Measurements from ENCODE around the gene GALNTL6.
"Not testable (repeated sequence)": the region's sequence is repeated elsewhere in the genome, so short reads cannot be mapped to it uniquely, and the experiment has no call there.

The GALNTL6 gene

DNA sequence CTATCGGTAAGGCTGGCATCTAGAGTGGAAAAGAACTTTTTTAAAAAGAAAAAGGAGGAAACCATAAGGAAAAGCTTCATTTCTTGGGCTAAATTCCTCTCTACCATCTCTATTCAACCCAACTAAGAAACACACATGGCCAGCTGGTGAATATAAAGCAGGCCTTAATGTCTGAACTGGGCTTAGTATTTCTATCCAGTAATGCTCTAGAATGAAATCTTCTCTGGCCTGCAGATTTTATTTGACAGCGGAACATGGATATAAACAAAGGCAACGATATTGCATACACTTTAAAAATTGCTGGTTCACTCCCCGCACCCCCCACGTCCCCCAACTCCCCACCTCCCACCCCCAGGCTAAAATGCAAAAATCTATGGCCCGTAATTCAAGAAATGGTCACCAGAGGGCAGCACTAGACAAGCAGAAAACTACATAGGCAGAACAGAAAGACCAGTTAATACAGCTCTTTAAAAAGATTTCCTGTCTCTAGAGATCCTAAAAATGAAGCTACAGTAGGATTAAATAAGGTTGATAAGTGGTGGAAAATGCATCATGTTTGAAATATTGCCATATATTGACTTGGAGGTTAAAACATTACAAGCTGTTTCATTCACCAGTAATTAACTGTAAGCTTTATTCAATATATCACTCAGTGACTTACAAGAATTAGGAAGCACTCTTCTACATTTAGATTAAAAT is 1200.2 kb downstream of the GALNTL6 start:
- DNase-seq (ENCODE audit: extremely low spot score, insufficient read length, low read depth): peak; percentile 28

DNA sequence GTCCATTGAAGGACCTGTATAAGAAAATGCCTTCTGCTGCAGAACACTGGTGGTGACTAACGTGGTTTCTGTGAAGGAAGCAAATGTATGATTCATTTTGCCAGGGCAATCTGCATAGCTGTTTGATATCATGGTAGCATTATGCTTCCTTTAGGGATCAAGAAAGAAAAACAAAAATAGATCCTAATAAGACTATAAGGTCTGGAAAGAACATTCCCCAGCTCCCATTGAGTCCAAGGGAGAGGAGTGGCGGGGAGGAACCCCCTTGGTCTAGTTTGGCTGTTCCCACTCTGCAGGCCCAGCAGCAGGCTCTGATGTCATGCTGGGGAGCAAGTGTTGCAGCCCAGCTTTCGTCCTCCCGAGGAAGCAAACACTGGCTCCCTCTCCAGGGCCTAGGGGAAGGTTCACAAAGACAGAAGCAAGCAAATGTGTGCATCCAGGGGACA is 1200.9 kb downstream of the GALNTL6 start:
- no peak for FAIRE-seq
- DNase-seq (ENCODE audit: extremely low spot score, insufficient read length, low read depth): no peak

More for the DNA sequence above, 1200.2 kb downstream of the GALNTL6 start:
- FAIRE-seq: peak; percentile 77

DNA sequence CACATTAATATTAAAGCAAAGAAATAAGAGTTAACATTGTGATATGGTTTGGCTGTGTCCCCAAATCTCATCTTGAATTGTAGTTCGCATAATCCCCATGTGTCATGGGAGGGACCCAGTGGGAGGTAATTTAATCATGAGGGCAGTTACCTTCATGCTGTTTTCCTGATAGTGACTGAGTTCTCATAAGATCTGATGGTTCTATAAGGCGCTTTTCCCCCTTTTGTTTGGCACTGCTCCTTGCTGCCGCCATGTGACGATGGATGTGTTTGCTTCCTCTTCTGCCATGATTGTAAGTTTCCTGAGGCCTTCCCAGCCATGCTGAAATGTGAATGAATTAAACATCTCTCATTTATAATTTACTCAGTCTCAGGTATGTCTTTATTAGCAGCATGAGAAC is 1201.6 kb downstream of the GALNTL6 start:
- DNase-seq (ENCODE audit: extremely low spot score, insufficient read length, low read depth) (no peak), FAIRE-seq (no peak)

DNA sequence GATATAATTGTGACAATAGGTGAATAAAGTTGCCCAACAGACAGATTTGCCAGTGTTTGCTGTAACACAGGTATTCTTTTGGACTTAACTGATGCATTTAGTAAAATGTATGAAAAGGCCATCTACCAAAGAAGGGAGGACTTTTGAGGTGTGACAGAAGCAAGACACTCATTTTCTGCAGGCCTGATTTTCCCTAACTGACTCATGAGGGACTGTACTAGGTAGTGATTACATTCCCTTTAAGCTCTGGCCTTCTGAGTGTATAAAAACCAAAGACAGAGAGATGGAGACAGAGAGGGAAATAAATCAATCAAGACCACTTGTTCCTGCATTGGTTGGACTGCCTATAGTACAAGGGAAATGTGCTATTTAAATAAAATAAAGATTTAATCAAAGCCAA is 1204.6 kb downstream of the GALNTL6 start:
- FAIRE-seq (no peak), DNase-seq (ENCODE audit: extremely low spot score, insufficient read length, low read depth) (no peak)

DNA sequence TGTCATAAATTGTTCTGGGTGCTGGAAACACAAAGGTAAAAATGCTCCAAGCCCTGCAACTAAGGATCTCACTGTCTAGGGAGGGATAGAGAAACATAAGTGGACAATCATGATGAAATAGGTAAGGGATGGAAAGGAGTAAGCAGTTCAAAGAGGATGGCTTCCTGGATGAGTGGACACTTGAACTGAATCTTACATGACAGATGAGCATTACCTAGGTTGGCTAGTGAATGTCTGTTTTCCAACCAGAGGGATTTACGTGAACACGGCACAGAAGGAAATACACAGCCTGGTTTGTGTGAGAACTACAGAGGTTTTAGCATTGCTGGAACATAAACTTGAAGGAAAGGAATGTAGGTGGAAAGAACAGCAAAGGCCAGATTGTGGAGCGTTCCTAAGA is 1205.2 kb downstream of the GALNTL6 start:
- FAIRE-seq (no peak), DNase-seq (ENCODE audit: extremely low spot score, insufficient read length, low read depth) (no peak)

- FAIRE-seq (no peak), DNase-seq (ENCODE audit: extremely low spot score, insufficient read length, low read depth) (no peak)
These were observed 1206.5 kb downstream of the GALNTL6 start for GRCh38 chr4:173019664-173020063.

- not testable (repeated sequence) for DNase-seq (ENCODE audit: extremely low spot score, insufficient read length, low read depth)
These were observed 1208.8 kb downstream of the GALNTL6 start for GRCh38 chr4:173021746-173022573.

GRCh38 chr4:173024203-173024602 is 1211.0 kb downstream of the GALNTL6 start:
- no peak for FAIRE-seq
- no peak for DNase-seq (ENCODE audit: extremely low spot score, insufficient read length, low read depth)

More at GRCh38 chr4:173021746-173022573, 1208.8 kb downstream of the GALNTL6 start:
- not testable (repeated sequence) for FAIRE-seq

DNA sequence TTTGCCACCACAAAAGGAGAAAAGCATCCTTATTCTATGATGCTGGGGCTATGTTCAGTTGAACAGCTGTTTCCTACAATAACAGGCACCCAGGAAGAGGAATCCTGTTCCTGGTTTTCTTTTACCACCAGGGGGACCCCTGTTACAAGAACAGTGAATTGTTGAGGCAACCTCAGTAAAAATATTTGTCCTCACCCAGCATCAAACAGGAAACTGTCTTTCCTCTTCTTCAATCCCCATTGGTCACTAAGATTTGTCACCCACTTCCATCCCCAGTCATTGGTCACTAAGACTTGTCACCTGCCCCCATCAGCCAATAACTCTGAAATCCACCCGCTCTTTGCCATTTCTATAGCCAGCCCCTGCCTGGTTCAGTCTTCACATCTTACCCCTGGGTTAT is 1211.9 kb downstream of the GALNTL6 start:
- DNase-seq (ENCODE audit: extremely low spot score, insufficient read length, low read depth) (peak; percentile 37), FAIRE-seq (peak; percentile 83)

DNA sequence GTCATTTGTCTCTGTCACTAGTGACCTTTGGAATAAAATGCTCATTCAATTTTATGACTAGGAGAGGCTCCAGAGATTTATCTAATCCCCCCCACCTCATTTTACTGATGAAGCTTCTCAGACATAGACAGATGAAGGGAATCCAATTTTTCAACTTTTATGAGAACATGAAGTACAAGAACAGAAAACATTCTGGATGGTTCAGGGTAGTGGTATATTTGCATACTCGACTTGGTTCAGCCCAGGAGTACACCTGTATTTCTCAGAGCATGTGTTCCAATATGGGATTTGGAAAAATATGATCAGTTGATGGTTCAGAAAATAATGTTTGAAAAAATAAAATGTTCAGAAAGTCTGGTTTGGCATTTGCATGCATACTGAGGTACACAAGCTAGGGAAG is 1224.0 kb downstream of the GALNTL6 start:
- DNase-seq (ENCODE audit: extremely low spot score, insufficient read length, low read depth): no peak
- FAIRE-seq: no peak

- DNase-seq (ENCODE audit: extremely low spot score, insufficient read length, low read depth) (no peak), FAIRE-seq (no peak)
These were observed 1225.1 kb downstream of the GALNTL6 start for GRCh38 chr4:173038192-173038896.

DNA sequence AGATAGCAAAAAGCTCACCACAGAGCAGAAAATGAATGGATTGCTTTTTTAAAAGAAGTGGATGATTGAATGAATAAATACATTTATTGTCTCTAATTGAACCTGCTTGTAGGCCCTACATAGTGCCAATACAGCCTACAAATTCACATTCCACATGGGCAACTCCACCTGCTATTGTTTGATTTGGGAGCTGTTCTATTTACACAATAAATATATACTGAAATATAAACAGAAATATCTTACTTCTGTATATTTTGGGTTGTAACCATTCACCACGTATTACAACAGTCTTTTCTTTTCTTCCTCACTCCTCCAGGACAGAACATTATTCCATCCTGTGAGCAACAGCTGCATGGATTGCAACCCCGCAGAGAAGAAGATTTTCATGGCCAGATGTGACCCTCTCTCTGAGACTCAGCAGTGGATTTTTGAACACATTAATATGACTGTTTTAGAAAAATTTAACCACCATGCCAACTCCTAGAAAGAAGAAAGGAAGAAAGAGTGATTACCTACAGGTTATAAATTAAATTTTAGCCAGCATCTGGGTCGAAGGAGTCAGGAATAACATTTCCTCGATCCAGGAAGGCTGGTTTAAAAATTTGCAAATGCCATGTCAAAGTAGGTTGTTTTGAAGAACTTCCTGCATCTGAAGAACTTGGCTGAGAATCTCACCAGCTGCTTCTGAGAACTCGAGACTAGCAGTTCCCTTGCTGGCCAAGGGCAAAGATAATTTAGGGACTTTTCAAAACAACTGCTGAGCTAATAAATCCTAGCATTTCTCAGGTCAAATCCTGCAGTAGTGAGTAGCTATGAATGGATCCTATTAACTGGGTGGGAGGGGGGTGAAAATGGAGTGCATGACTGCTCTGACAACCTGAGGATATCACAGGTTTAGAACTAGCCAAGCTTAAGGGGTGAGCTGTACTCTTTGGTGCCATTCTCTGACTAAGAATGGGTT is 1226.7 kb downstream of the GALNTL6 start:
- DNase-seq (ENCODE audit: extremely low spot score, insufficient read length, low read depth): no peak
- FAIRE-seq: no peak

DNA sequence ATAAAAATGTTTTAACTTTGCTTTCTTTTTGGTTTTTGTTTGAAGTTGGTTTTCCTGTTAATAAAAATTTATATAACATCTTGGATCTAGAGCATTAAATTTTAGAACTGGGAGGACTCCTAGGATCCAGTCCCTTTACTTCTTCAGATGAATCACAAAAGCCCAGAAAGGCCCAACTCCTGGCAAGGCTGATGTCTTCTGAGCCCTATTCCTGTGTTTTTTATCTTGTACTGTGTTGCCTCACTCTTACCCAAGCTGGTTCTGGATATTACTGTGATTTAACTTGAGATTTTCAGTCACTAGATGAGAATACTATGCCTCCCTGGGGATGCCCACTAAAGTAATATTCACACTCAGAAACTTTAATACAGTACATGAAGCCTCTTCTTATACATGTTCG is 1228.3 kb downstream of the GALNTL6 start:
- FAIRE-seq (no peak), DNase-seq (ENCODE audit: extremely low spot score, insufficient read length, low read depth) (no peak)

- FAIRE-seq; DNase-seq (ENCODE audit: extremely low spot score, insufficient read length, low read depth): not testable (repeated sequence)
These were observed 1228.9 kb downstream of the GALNTL6 start for GRCh38 chr4:173042139-173042538.

DNA sequence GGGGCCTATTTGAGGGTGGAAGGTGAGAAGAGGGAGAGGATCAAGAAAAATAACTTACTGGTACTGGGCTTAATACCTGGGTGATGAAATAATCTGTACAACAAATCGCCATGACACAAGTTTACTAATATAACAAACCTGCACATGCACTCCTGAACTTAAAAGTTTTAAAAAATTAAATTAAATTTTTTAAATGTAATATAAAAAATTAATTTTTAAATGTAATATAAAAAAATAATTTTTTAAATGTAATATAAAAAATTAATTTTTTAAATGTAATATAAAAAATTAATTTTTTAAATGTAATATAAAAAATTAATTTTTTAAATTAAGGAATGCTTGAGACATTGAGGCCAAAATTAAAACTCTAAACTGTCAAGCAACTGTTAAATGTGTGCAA is 1231.1 kb downstream of the GALNTL6 start:
- DNase-seq (ENCODE audit: extremely low spot score, insufficient read length, low read depth) (no peak), FAIRE-seq (no peak)

DNA sequence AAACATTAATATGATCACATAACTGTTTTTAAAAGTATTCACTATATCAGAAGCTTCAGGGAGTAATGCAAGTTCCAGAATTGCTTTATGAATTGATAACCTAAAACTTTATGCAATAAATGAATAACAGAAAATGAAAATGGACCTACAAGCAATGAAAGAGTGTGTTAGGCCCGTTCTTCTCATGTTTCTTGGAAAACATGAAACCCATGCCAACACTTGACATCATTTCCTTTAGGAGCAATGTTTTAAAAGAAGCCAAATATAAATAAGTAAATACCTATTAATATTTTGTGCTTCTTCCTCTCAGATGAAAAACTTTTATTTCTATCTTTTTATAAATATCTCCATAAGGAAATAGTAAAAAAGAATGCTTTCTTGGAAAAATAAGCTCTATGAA is 1232.4 kb downstream of the GALNTL6 start:
- no peak for FAIRE-seq

GRCh38 chr4:173046144-173046543 is 1232.9 kb downstream of the GALNTL6 start:
- DNase-seq (ENCODE audit: extremely low spot score, insufficient read length, low read depth) (no peak), FAIRE-seq (no peak)

More for the DNA sequence above, 1232.4 kb downstream of the GALNTL6 start:
- DNase-seq (ENCODE audit: extremely low spot score, insufficient read length, low read depth): no peak

DNA sequence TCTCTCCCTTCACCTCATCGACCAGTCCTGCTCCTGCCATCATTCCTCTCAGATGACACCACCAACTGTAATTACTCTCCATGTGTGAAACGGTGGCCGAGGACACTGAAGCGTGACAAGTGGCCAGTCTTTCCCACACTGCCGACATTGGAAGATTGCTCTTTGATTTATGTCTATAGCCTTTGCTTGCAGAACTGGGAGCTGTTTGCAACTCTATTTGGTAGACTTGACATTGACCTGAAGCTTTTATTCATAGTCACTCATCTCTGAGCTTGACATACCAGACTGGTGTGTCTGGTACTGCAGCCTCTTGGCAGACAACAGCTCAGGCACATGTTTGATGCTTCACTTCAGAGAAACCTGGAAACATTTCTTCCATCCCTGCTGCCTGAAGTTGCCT is 1233.6 kb downstream of the GALNTL6 start:
- DNase-seq (ENCODE audit: extremely low spot score, insufficient read length, low read depth) (no peak), FAIRE-seq (no peak)

- DNase-seq (ENCODE audit: extremely low spot score, insufficient read length, low read depth) (no peak), FAIRE-seq (no peak)
These were observed 1238.0 kb downstream of the GALNTL6 start for GRCh38 chr4:173051232-173051631.
